ENCODE data around the gene TMUB1.

TMUB1 gene

DNA sequence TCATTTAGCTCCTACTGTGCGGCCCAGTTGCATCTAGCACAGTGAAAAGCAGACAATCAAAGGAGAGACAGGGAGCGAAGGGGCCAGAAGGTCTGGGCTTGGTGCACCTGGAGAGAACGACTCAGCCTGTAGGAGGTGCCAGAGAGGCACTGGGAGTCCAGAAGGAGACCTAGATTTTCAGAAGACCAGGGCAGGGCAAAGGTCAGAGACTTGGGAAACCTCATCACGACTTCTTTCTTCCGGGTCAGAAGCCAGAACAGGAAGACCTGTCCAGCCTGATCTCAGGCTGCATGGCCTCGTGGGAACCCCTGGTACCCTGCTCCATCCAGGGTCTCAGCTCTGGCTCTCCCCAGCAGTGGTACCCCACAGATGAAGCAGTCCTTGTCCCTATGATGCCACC, 8.1 kb upstream of the TMUB1 start:
- no peak overlapping the region for H3K4me3 ChIP-seq (ENCODE audit: low read length)
- peaks cover 95% of the 10 kb centered on the region for H3K79me2 ChIP-seq (ENCODE audit: low read length)
- no peak overlapping the region for H3K27ac ChIP-seq (ENCODE audit: low read length)
- no peaks in the 10 kb centered on the region for H3K9me3 ChIP-seq (ENCODE audit: insufficient read depth, low read length)
- no peak overlapping the region for H3K9ac ChIP-seq (ENCODE audit: low read length)
- no peak overlapping the region for H2AFZ ChIP-seq (ENCODE audit: low read depth, low read length)
- no peak overlapping the region for H3K4me2 ChIP-seq (ENCODE audit: low read length)
- H3K27me3 ChIP-seq (ENCODE audit: low read depth, low read length): no peaks in the 10 kb centered on the region
- H4K20me1 ChIP-seq (ENCODE audit: insufficient read depth, low read length): peaks cover 57% of the 10 kb centered on the region
- H3K36me3 ChIP-seq (replicated peaks; ENCODE audit: low read depth, low read length): peaks cover 11% of the 10 kb centered on the region
- H3K4me1 ChIP-seq (ENCODE audit: low read length): peaks cover 8% of the 10 kb centered on the region
- TF ChIP-seq EZH2phosphoT487 (IDR thresholded peaks at IDR 0.05; ENCODE audit: low read depth): no peak
- TF ChIP-seq, protein P1, sequence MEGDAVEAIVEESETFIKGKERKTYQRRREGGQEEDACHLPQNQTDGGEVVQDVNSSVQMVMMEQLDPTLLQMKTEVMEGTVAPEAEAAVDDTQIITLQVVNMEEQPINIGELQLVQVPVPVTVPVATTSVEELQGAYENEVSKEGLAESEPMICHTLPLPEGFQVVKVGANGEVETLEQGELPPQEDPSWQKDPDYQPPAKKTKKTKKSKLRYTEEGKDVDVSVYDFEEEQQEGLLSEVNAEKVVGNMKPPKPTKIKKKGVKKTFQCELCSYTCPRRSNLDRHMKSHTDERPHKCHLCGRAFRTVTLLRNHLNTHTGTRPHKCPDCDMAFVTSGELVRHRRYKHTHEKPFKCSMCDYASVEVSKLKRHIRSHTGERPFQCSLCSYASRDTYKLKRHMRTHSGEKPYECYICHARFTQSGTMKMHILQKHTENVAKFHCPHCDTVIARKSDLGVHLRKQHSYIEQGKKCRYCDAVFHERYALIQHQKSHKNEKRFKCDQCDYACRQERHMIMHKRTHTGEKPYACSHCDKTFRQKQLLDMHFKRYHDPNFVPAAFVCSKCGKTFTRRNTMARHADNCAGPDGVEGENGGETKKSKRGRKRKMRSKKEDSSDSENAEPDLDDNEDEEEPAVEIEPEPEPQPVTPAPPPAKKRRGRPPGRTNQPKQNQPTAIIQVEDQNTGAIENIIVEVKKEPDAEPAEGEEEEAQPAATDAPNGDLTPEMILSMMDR (IDR thresholded peaks at IDR 0.05; ENCODE audit: low read depth, low read length): peak; percentile 54

DNA sequence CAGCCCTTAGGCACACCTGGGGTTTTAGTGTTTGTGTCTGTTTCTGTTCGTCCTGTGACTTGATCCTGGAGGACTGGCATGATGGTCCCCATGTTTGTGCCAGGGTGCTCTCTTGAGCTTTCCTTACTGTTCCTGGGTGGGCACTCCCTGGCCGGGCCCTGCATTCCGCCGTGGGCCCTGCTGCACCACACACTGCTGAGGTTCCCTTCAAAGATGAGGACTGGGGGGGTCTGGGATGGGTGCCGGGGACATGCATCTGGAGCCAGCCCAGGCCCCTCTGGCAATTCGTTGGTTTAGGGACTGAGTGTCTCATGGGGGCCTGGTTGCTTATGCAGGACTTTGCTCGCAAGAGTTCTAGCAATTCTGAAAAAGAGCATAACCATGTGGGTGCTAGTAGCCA, 7.7 kb upstream of the TMUB1 start:
- H3K4me3 ChIP-seq (ENCODE audit: low read length): no peak overlapping the region
- no peak overlapping the region for H3K9ac ChIP-seq (ENCODE audit: low read length)
- peaks cover 8% of the 10 kb centered on the region for H3K4me1 ChIP-seq (ENCODE audit: low read length)
- peaks cover 55% of the 10 kb centered on the region for H4K20me1 ChIP-seq (ENCODE audit: insufficient read depth, low read length)
- no peak overlapping the region for H3K4me2 ChIP-seq (ENCODE audit: low read length)
- TF ChIP-seq, protein P1 (IDR thresholded peaks at IDR 0.05; ENCODE audit: low read depth, low read length): no peak
- no peak for TF ChIP-seq EZH2phosphoT487 (IDR thresholded peaks at IDR 0.05; ENCODE audit: low read depth)
- H3K27ac ChIP-seq (ENCODE audit: low read length): no peak overlapping the region
- peaks cover 92% of the 10 kb centered on the region for H3K79me2 ChIP-seq (ENCODE audit: low read length)
- H2AFZ ChIP-seq (ENCODE audit: low read depth, low read length): no peak overlapping the region
- H3K27me3 ChIP-seq (ENCODE audit: low read depth, low read length): no peaks in the 10 kb centered on the region
- H3K9me3 ChIP-seq (ENCODE audit: insufficient read depth, low read length): no peaks in the 10 kb centered on the region
- H3K36me3 ChIP-seq (replicated peaks; ENCODE audit: low read depth, low read length): peaks cover 9% of the 10 kb centered on the region

DNA sequence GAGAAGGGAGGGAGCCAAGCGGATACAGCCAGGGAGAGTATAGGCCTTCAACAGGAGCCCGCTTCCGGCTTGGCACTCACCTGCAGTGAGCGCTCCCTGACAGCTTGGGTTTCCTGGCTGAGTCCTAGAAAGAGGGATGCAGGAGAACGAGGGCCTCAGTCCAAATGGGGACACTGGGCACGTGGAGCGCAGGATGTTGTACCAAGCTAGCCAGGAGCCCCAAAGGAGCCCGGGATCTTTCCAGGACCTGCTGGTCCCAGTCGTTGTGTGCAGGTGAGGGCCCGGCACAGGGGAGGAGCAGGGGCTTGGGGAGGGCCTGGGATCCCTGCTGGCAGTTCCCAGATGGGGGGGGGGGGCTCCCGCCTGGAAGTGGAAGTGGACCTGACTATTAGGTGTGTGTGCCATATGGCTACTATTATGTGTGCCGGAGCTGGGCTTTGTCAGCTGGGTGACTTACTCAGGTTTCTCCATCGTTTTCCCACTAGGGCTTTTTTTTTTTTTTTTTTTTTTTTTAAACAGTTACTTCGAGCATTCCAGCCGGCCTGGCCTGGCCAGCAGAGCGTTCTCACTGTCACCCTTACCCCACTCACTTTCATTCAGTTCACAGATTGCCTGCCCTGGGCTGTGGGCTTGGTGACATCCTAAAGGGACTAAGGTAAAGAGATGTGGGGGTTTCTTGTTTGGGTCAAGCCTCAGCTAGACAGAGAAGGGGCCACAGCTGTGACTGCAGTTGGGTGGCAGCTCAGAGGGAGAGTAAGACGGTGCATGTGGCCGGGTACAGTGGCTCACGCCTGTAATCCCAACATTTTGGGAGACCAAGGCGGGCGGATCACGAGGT, 6.8 kb upstream of the TMUB1 start:
- H3K9me3 ChIP-seq (ENCODE audit: insufficient read depth, low read length): no peaks in the 10 kb centered on the region
- H3K36me3 ChIP-seq (replicated peaks; ENCODE audit: low read depth, low read length): peaks cover 6% of the 10 kb centered on the region
- no peak overlapping the region for H3K4me2 ChIP-seq (ENCODE audit: low read length)
- H3K79me2 ChIP-seq (ENCODE audit: low read length): peaks cover 83% of the 10 kb centered on the region
- no peak overlapping the region for H3K4me3 ChIP-seq (ENCODE audit: low read length)
- H2AFZ ChIP-seq (ENCODE audit: low read depth, low read length): no peak overlapping the region
- no peak for TF ChIP-seq EZH2phosphoT487 (IDR thresholded peaks at IDR 0.05; ENCODE audit: low read depth)
- TF ChIP-seq, protein P1 (IDR thresholded peaks at IDR 0.05; ENCODE audit: low read depth, low read length): no peak
- H3K9ac ChIP-seq (ENCODE audit: low read length): no peak overlapping the region
- H4K20me1 ChIP-seq (ENCODE audit: insufficient read depth, low read length): peaks cover 46% of the 10 kb centered on the region
- no peaks in the 10 kb centered on the region for H3K27me3 ChIP-seq (ENCODE audit: low read depth, low read length)
- no peak overlapping the region for H3K27ac ChIP-seq (ENCODE audit: low read length)
- peaks cover 16% of the 10 kb centered on the region for H3K4me1 ChIP-seq (ENCODE audit: low read length)

DNA sequence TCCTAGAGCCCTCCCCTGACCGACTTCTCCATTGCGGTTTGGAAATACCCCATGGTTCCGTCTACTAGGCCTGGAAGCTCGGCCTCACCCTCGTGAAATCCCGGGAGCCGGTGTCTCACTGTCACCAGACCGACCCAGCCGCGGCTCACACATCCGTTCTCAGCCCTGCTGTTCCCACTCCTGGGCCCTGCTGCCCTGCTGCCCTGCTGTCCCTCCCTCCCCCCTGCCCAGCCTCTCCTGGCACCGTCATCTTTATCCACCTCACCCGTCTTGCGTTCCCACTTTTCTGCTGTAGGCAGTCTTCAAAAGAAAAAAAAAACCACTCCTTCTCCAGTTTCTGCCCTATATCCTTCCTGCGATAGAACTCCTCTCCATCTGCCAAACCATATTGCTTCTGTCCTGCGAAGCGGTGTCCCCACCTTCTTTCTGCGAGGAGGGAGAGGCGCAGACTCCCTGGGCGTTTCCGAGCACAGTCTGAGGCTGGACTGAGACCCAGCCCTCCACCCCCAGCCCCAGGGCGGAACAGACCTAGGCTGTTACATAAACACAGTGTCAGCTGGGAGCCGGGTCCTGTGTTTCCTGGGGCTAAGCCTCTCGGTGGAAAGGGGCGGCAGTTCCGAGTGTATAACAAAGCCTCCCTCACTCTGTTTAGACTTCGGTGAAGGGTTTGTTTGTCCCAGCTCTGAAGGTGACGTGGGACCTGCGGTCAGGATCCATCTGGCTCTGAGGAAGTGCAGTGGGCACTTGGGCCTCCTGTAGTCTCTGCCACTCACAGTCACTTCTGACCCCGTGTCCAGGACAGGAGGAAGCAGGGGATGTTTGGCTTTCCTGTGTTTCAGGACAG, 5.8 kb upstream of the TMUB1 start:
- Histone ChIP-seq H3K9me3 (ENCODE audit: insufficient read depth, low read length) (no peaks in the 10 kb centered on the region), H3K27me3 (ENCODE audit: low read depth, low read length) (no peaks in the 10 kb centered on the region), H3K4me1 (ENCODE audit: low read length) (peaks cover 21% of the 10 kb centered on the region), H4K20me1 (ENCODE audit: insufficient read depth, low read length) (peaks cover 37% of the 10 kb centered on the region), H2AFZ (ENCODE audit: low read depth, low read length) (no peak overlapping the region), H3K9ac (ENCODE audit: low read length) (no peak overlapping the region), H3K27ac (ENCODE audit: low read length) (no peak overlapping the region), H3K4me2 (ENCODE audit: low read length) (no peak overlapping the region), H3K36me3 (replicated peaks; ENCODE audit: low read depth, low read length) (peaks cover 6% of the 10 kb centered on the region), H3K79me2 (ENCODE audit: low read length) (peaks cover 72% of the 10 kb centered on the region), H3K4me3 (ENCODE audit: low read length) (no peak overlapping the region)
- TF ChIP-seq EZH2phosphoT487 (IDR thresholded peaks at IDR 0.05; ENCODE audit: low read depth): no peak
- TF ChIP-seq, protein P1 (IDR thresholded peaks at IDR 0.05; ENCODE audit: low read depth, low read length): no peak

Data from OCI-LY3 (cell line).